ENCODE data around the gene PTPRD. TPM values are rescaled to one million over a fixed set of nuclear protein-coding genes. Genes with fewer than 3 reads are reported as not detected.

PTPRD gene
- total and polyA plus RNA-seq, 9 of the 15 experiments (the other 6 are each of a cell fraction or from before 2014, with no cell fraction given) = 0.11 TPM; not detected in 8

DNA sequence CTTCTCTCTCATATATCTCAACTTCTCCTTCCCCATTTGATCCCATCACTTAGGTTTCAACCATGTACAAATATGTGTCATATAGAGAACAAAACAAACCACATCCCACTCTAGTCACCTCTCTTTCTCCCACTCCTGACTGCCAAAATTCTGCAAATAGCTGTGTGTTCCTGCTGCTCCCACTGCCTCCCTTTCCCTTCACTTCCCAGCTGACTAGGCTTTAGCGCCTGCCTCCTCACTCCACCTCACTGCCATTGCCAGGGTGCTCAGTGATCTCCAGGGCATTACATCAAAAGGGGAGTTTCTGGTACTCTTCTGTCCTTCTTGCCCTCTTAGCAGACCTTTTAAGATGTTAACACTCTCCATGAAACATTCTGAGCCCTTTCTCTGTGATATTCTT lies 2137.9 kb downstream of the PTPRD start (continued):
- no peak for TF ChIP-seq PTTG1 (tag; IDR thresholded peaks at IDR 0.05; ENCODE audit: low read depth)

DNA sequence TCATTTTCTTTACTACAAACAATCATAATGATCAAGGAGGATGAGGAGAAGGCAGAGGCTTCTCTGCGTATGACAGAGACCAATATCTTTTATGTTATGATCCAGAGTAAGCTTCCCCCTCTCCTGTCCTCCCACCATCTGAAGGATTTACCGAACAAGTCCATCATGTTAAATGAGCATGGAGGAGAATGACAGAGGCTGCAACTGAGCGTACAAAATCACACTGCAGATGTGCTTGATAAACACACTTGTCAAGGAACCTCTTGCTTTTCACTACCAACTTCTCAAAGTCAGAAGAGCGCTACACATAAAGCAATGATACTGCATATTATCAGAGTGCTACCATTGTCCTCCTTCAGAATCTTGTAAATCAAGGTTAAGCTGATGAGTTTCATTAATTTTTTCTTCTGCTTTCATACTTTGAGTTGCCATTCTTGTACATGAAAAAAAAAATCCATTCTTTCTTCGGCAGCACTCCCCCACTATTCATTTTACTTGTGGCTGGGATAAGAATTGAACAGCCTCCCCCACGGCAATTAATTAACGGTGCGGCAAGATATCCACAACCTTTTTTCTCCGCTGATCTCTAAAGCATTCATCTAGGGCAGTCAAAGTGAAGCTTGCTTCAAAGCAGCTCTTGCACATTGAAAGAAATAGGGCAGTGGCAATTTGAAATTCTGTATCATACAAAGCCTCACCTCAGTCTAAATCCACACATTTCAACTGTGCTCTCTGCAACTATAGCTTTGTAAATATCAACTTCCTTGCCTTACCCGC lies 2139.4 kb downstream of the PTPRD start:
- DNase-seq (ENCODE audit: extremely low read depth in 1 of 4, low spot score in 3 of 4) (no peak), FAIRE-seq (no peak), ATAC-seq (no peak)
- POLR2A ChIA-PET = no interaction called here
- 0% methylated on average over 9 of the region's 10 CpGs for WGBS (ENCODE audit: insufficient coverage, low coverage, missing lambda C conversion rate)
- H3K27me3 ChIP-seq (ENCODE audit: control insufficient read depth in 2 of 2, insufficient read depth in 2 of 2, low read length in 2 of 2) = no peaks in the 10 kb centered on the region
- no peaks in the 10 kb centered on the region for H3K36me3 ChIP-seq (ENCODE audit: control insufficient read depth, insufficient read depth, low read length)
- H4K20me1 ChIP-seq (replicated peaks; ENCODE audit: control insufficient read depth, insufficient read depth, low read length) = no peaks in the 10 kb centered on the region
- in situ Hi-C loops (cut with MboI) = no loop called here
- H3K79me2 ChIP-seq (ENCODE audit: control insufficient read depth, insufficient read depth, low read length) = no peaks in the 10 kb centered on the region
- no peaks in the 10 kb centered on the region for H3K9me3 ChIP-seq (replicated peaks; ENCODE audit: control insufficient read depth, insufficient read depth, low read depth, low read length)
- H3K4me2 ChIP-seq (ENCODE audit: insufficient read depth, low read length) = no peak overlapping the region
- no peak overlapping the region for H3K27ac ChIP-seq (ENCODE audit: extremely low read depth, low read depth, low read length)
- TF ChIP-seq KAT2B (IDR thresholded peaks at IDR 0.05; ENCODE audit: low read depth, low read length) (no peak), ZKSCAN1 (IDR thresholded peaks at IDR 0.05; ENCODE audit: low read depth, low read length) (no peak), EGR1 (conservative IDR thresholded peaks at IDR 0.05) (no peak)
- no peak overlapping the region for H2AFZ ChIP-seq (ENCODE audit: low read depth, low read length)
- no TSS peak for BruUV-seq (replicated peaks)
- no peaks in the 10 kb centered on the region for H3K4me1 ChIP-seq (replicated peaks in 1 of 2; ENCODE audit: control insufficient read depth in 2 of 2, insufficient read depth in 2 of 2, low read length in 2 of 2)
- H3K9ac ChIP-seq (ENCODE audit: insufficient read depth in 1 of 2, low read depth in 2 of 2, low read length in 2 of 2) = no peak overlapping the region
- intact Hi-C loops (cut with micrococcal nuclease) = no loop called here
- CTCF ChIA-PET (ENCODE audit: low intra/inter-chr PET ratio) = no interaction called here
- no peaks in the 10 kb centered on the region for H3K9me1 ChIP-seq (ENCODE audit: control insufficient read depth, insufficient read depth, low read length)
- H3K4me3 ChIP-seq = no peak overlapping the region
